GM21381 (cell line): ENCODE results near the gene SPOCK1.
A peak's percentile ranks its signal among the peaks of the same experiment; 100 is the strongest.

Experiments
- ATAC-seq: cut with Tn5 transposase; IDR thresholded peaks from one replicate; pipeline ENCODE4 v1.9.1; 2021; ENCODE audit warnings: mild to moderate bottlenecking, moderate library complexity; ENCODE audit not compliant: unreplicated experiment

The SPOCK1 gene

DNA sequence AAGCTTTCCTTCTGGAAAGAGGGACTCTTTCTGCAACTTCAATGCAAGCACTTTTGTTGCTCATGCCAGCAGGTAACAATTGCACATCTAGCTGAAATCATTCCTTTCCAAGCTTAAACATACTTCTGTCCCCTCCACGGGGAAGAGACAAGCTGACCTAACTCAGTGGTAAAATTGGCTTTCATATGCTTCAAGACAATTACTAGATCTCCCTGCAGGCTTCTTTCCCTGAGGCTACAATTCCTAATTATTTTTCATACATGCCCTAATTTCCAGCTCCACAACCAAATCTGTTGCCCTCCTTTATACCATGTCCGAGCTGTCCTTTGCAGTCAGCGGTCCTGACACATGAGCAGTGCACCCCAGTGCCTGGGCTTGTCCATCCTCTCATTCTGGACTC is 324.9 kb downstream of the SPOCK1 start:
- no peak for ATAC-seq

GRCh38 chr5:137172258-137172657 is 326.9 kb downstream of the SPOCK1 start:
- ATAC-seq, result no peak

- no peak for ATAC-seq
Observed at GRCh38 chr5:137167187-137167586, 331.9 kb downstream of the SPOCK1 start.

DNA sequence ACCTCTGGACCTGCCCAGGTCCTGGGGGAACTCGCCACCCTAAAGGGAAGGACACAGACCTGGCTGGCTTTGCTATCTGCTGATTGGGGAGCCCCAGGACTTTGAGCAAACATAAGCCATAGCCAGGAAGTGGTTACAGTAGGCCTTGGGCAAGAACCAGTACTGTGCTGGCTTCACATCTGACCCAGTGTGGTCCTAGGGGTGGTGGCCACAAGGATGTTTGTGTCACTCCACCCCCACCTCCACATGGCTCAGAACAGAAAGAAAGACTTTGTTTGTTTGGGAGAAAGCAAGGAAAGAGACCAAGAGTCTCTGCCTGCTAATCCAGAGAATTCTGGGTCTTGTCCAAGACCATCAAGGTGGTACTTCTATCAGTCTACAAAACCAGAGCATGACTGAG is 334.2 kb downstream of the SPOCK1 start:
- no peak for ATAC-seq

GRCh38 chr5:137164536-137164935 is 334.6 kb downstream of the SPOCK1 start:
- no peak for ATAC-seq

GRCh38 chr5:137158691-137159090 is 340.4 kb downstream of the SPOCK1 start:
- ATAC-seq, result no peak

GRCh38 chr5:137156180-137156579 is 342.9 kb downstream of the SPOCK1 start:
- no peak for ATAC-seq

DNA sequence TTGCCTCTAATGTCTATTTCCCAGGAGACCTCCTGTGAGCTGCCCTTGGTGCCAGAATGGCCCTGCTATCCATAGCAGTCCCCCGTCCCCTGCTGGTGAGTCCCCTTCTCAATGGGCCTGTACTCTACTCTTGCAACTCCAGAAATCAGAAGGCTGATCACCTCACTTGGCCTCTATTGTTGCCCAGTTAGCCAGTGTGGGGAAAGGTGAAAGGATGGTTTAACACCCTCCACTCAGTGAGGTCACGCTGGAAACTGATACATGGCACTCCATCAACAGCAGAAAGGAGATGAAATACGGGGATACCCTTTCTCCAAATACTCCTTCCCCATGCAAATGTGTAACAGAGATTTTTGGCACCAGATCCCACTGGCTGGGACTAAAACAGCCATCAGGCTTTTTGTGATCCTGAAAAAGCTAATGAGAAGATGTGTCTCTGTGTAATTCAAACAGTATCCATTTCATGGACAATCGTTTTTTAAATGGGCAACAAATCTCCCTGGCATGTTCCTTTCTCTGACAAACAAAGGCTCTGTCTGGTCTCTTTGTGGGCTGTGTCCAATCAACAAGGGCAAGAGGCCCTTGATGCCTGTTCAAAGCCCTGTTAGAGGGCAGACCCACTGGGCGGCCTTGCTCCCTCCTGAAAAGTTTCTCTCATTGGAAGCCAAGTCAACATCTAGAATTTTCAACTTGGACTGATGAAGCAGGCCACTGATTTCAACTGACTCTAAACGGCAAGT is 343.7 kb downstream of the SPOCK1 start:
- ATAC-seq, result no peak

DNA sequence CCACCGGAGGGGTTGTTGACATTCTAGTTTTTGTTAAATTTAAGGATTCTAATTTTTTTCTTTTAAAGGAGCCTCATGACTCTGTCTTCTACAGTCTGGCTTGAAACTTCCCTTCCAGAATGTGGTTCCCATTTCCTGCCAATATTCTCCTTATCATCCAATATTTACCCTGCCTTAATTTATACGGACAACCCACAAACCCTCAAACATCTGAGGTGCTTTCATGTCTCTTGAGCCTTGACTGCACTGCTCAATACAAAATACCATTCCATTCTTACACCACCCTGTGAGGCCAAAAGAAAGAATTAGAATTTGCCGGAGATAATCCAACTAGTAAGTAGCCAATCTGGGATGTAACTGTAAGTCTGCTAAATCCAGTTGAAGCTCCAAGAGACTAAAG is 346.5 kb downstream of the SPOCK1 start:
- no peak for ATAC-seq

GRCh38 chr5:137148655-137149054 is 350.5 kb downstream of the SPOCK1 start:
- no peak for ATAC-seq

GRCh38 chr5:137148159-137148558 is 351.0 kb downstream of the SPOCK1 start:
- ATAC-seq, result no peak

GRCh38 chr5:137147346-137147745 is 351.8 kb downstream of the SPOCK1 start:
- no peak for ATAC-seq

GRCh38 chr5:137146402-137146890 is 352.7 kb downstream of the SPOCK1 start:
- ATAC-seq, result no peak

DNA sequence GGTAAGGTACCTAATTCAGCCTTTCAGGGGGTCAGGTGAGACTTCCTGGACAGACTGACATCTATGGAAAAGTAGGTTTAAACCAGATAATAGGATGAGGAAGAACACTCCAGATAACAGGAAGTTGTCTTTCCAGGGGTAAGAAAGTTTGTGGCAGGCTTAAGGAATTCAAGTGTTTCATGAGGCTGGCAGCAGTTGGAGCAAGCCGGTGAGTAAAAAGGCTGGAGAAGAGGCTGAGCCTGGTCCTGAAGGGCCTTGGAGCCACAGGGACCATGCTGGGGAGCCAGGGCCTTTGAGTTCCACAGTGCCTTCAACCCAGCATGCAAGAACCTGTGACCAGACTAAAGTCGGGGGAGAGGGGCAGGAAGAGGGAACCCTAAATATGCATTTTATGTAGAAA is 353.4 kb downstream of the SPOCK1 start:
- ATAC-seq, result no peak

DNA sequence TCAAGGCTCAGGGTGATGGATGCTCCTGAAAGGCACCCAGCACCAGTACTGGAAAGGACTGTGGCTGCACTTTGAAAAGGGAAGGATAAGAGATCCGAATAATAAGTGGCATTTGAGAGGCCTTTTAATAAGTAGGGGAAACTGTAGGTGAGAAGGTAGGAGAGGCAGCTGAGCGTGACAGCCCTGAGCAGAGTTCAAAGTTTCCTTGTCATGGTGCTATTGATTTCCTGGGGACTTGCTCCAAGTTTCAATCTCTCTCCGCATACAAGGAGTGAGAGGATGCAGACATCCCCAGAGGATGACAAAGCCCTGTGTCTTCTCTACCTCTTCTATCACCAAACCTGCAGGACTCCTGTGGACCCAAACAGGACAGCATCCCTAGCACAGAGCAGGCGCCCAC is 354.5 kb downstream of the SPOCK1 start:
- no peak for ATAC-seq

DNA sequence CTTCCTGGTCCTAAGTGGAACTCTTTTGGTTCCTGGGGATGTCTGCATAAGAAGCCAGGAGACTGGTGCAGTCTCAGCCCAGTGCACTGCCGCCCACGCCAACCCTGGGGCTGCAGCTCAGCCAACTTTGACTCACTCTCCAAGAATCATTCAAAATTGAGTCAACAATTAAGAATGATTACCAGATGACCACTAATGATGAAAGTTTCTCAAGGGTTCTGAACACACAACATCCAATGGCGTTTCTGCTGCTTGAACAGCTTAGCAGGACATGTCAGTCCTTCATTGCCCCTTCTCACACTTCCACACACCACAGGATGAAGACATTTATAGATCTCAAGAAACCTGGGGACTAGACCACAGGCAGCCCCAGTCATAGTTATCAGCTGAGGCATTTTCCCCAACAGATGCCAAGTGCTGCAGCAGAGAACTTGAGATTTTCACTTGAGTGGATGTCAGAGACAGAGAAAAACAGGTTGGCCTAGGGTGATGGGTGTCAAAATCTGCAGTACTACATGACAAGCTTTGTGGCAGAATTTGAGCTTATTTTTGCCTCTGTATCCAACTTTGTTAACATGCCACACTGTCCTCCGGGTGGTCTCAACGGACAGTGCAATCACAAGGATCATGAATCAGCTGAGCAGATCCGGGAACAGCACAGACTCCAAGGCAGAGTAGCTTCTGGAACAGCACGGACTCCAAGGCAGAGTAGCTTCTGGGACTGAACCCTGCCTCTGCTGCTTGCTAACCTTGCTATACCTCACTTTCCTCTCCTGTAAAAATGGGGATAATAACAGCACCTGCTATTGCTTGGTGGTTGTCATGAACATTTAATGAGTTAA is 356.1 kb downstream of the SPOCK1 start:
- peak; percentile 68 for ATAC-seq

GRCh38 chr5:137142346-137142745 is 356.8 kb downstream of the SPOCK1 start:
- peak; percentile 30 for ATAC-seq

GRCh38 chr5:137141779-137142178 is 357.3 kb downstream of the SPOCK1 start:
- no peak for ATAC-seq

DNA sequence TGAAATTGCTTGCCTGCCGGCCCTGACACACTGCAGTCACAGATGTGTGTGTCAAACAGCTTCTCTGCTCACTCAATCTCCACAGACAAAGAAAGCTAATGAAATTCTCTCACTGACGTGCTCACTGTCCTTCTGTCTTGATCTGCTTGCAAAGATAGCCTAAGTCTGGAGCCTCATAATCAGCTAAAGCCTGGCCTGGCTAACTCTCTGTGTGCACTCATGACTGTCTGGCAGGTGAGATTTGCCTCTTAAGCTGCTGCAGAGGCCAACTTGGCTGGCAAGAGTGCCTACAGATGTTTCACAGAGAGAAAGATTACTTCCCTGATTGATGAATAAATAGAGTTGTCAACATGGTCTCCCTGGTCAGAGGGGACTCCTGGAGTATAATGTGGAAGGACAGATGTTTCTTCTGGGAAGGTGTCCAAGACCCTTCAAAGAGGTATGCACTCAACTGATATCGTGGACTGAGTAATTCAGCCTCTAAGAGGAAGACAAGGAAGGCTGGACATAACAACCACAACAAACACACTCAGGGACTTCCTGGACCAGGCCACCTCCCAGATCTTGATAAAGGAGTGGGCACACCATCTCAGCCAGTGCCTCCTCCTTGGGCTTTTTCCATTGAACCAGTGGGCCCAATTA is 362.0 kb downstream of the SPOCK1 start:
- ATAC-seq, result no peak

DNA sequence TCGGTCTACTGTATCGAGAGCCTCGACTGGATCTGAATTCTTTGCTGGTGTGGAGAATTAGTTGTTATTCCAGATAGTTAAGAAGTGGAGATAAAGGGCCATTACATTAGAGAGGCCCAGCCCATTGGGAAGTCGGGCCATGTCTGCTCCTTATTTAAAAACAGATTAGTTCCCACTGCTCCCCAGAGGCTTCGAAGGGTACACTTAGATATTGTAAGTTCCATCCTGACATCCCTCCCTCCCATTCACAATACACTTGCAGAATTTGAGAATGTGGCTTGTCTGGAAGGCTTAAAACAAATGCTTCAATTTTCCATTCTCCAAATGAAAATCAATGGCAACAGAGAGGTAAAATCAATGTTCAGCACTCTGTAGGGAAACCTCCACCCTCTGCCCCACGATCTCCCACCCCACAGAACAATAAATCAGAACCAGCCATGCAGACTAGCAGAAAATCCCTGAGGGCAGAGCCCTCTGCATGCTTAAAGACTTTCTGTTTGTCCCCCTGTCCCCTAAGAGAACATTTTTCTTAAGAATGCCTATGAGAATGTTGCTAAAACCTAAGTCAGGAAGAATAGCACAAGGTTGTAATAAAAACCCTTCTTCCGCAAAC is 364.1 kb downstream of the SPOCK1 start:
- ATAC-seq, result no peak
